H9 (cell line): ENCODE measurements around the gene CFAP46. TPM values are rescaled to one million over a fixed set of nuclear protein-coding genes. Genes with fewer than 3 reads are reported as not detected.

Experiments
- DNase-seq: peaks from one replicate; pipeline ENCODE4 v3.0.0-alpha.2; 2017
- H2AFZ ChIP-seq: one replicate; pipeline ENCODE4 v1.6.1; 2013; ENCODE audit warnings: mild to moderate bottlenecking, low read length, control low read depth, moderate library complexity
- H2AK5ac ChIP-seq: 2 replicates; pipeline ENCODE4 v1.6.1; 2013; ENCODE audit warnings: low read length, control low read depth, mixed read lengths; ENCODE audit not compliant: insufficient read length
- H2BK120ac ChIP-seq: one replicate; pipeline ENCODE4 v1.6.1; 2013; ENCODE audit warnings: low read depth, mild to moderate bottlenecking, low read length, control low read depth, inconsistent platforms; ENCODE audit not compliant: poor library complexity, severe bottlenecking
- H2BK12ac ChIP-seq: 2 replicates; pipeline ENCODE4 v1.6.1; 2013; ENCODE audit warnings: low read length, control low read depth, mixed read lengths, low read depth; ENCODE audit not compliant: insufficient read length
- H2BK15ac ChIP-seq: 2 replicates; pipeline ENCODE4 v1.6.1; 2013; ENCODE audit warnings: low read depth, low read length, control low read depth
- H2BK20ac ChIP-seq: one replicate; pipeline ENCODE4 v1.6.1; 2013; ENCODE audit warnings: low read depth, mild to moderate bottlenecking, low read length, control low read depth, inconsistent platforms; ENCODE audit not compliant: poor library complexity, severe bottlenecking
- H2BK5ac ChIP-seq: 2 replicates; pipeline ENCODE4 v1.6.1; 2013; ENCODE audit warnings: low read length, control low read depth, mixed read lengths; ENCODE audit not compliant: insufficient read length
- H3K14ac ChIP-seq: 2 replicates; pipeline ENCODE4 v1.6.1; 2013; ENCODE audit warnings: low read length, control low read depth; ENCODE audit not compliant: insufficient read depth
- H3K18ac ChIP-seq: 2 replicates; pipeline ENCODE4 v1.6.1; 2013; ENCODE audit warnings: low read depth, mild to moderate bottlenecking, mixed read lengths, low read length, control low read depth; ENCODE audit not compliant: insufficient read length
- H3K23ac ChIP-seq: 2 replicates; pipeline ENCODE4 v1.6.1; 2013; ENCODE audit warnings: low read length, control low read depth, mixed read lengths, low read depth; ENCODE audit not compliant: insufficient read length
- H3K23me2 ChIP-seq: 2 replicates; pipeline ENCODE4 v1.6.1; 2013; ENCODE audit warnings: low read depth, mild to moderate bottlenecking, mixed read lengths, low read length, control low read depth; ENCODE audit not compliant: insufficient read length, poor library complexity, severe bottlenecking
- H3K27ac ChIP-seq: 2 replicates; pipeline ENCODE4 v1.5.1; 2013; ENCODE audit warnings: low read length, control low read depth, mixed read lengths, low read depth; ENCODE audit not compliant: insufficient read length
- H3K27me3 ChIP-seq: 2 replicates; pipeline ENCODE4 v1.6.1; 2013; ENCODE audit warnings: low read length, control low read depth, inconsistent platforms; ENCODE audit not compliant: insufficient read depth
- H3K4ac ChIP-seq: 2 replicates; pipeline ENCODE4 v1.6.1; 2013; ENCODE audit warnings: low read depth, mild to moderate bottlenecking, control low read depth, inconsistent platforms, low read length, moderate library complexity
- H3K4me1 ChIP-seq: 2 replicates; pipeline ENCODE4 v1.6.1; 2013; ENCODE audit warnings: low read length, control low read depth, inconsistent platforms; ENCODE audit not compliant: insufficient read depth
- H3K4me2 ChIP-seq: 2 replicates; pipeline ENCODE4 v1.6.1; 2013; ENCODE audit warnings: low read length, control low read depth, mixed read lengths; ENCODE audit not compliant: insufficient read length, insufficient read depth
- H3K56ac ChIP-seq: 2 replicates; pipeline ENCODE4 v1.6.1; 2013; ENCODE audit warnings: low read depth, mild to moderate bottlenecking, mixed read lengths, low read length, control low read depth; ENCODE audit not compliant: insufficient read length
- H3K79me1 ChIP-seq: 2 replicates; pipeline ENCODE4 v1.6.1; 2013; ENCODE audit warnings: low read depth, mild to moderate bottlenecking, moderate library complexity, low read length, control low read depth, inconsistent platforms; ENCODE audit not compliant: insufficient read depth, poor library complexity, severe bottlenecking
- H3K79me2 ChIP-seq: 2 replicates; pipeline ENCODE4 v1.6.1; 2013; ENCODE audit warnings: low read length, control low read depth, inconsistent platforms; ENCODE audit not compliant: insufficient read depth
- H3K9ac ChIP-seq: 2 replicates; pipeline ENCODE4 v1.6.1; 2013; ENCODE audit warnings: low read length, control low read depth, mixed read lengths; ENCODE audit not compliant: insufficient read length; ENCODE audit errors: extremely low read depth
- H3K9me3 ChIP-seq: one replicate; pipeline ENCODE4 v1.6.1; 2013; ENCODE audit warnings: low read depth, low read length, inconsistent platforms; ENCODE audit not compliant: control insufficient read depth
- H3T11ph ChIP-seq: one replicate; pipeline ENCODE4 v1.6.1; 2013; ENCODE audit warnings: mild to moderate bottlenecking, low read length, control low read depth, inconsistent platforms
- H4K20me1 ChIP-seq: one replicate; pipeline ENCODE4 v1.6.1; 2013; ENCODE audit not compliant: control insufficient read depth, insufficient read length, insufficient read depth
- H4K5ac ChIP-seq: 2 replicates; pipeline ENCODE4 v1.6.1; 2013; ENCODE audit warnings: low read depth, mild to moderate bottlenecking, mixed read lengths, low read length, control low read depth; ENCODE audit not compliant: insufficient read length
- H4K8ac ChIP-seq: replicated peaks from 2 replicates; pipeline ENCODE4 v1.6.1; 2013; ENCODE audit warnings: low read length, control low read depth, mixed read lengths, low read depth; ENCODE audit not compliant: insufficient read length
- H4K91ac ChIP-seq: 2 replicates; pipeline ENCODE4 v1.6.1; 2013; ENCODE audit warnings: low read depth, mild to moderate bottlenecking, moderate library complexity, mixed read lengths, low read length, control low read depth; ENCODE audit not compliant: insufficient read length
- H3K27ac Mint-ChIP-seq, 3 experiments: 2 replicates in 2 of 3; 3 replicates in 1 of 3; pipeline ENCODE4 v1.8.0; 2020 to 2021; ENCODE audit warnings: mixed read lengths in 3 of 3, mild to moderate bottlenecking in 1 of 3, moderate library complexity in 1 of 3
- H3K27me3 Mint-ChIP-seq: 2 replicates; pipeline ENCODE4 v1.8.0; 2021; ENCODE audit warnings: low read depth, mild to moderate bottlenecking, moderate library complexity, mixed read lengths
- H3K36me3 Mint-ChIP-seq, 3 experiments: 2 replicates in 2 of 3; 3 replicates in 1 of 3; pipeline ENCODE4 v1.8.0; 2020 to 2021; ENCODE audit warnings: low read depth in 3 of 3, mixed read lengths in 3 of 3; ENCODE audit not compliant: insufficient read depth in 1 of 3
- H3K4me1 Mint-ChIP-seq, 2 experiments: 2 replicates each; pipeline ENCODE4 v1.8.0; 2020; ENCODE audit warnings: mixed read lengths in 2 of 2
- H3K4me3 Mint-ChIP-seq, 2 experiments: 2 replicates in 1 of 2; 3 replicates in 1 of 2; pipeline ENCODE4 v1.8.0; 2020 to 2021; ENCODE audit warnings: mild to moderate bottlenecking in 2 of 2, mixed read lengths in 2 of 2, moderate library complexity in 1 of 2
- H3K9me3 Mint-ChIP-seq, 2 experiments: 2 replicates in 1 of 2; 3 replicates in 1 of 2; pipeline ENCODE4 v1.8.0; 2020; ENCODE audit warnings: mild to moderate bottlenecking in 2 of 2, mixed read lengths in 2 of 2, moderate library complexity in 1 of 2
- WGBS: extraction: QIAGEN DNeasy Blood & Tissue Kit; methylation state at CpG from one replicate; pipeline ENCODE4 v1.1.7; 2013; ENCODE audit warnings: missing lambda C conversion rate, low lambda C conversion rate, mixed read lengths; ENCODE audit not compliant: insufficient read length; ENCODE audit errors: extremely low coverage; 5-methylcytosine and 5-hydroxymethylcytosine counted together
- total RNA-seq: library from RNA; stranded (reverse); gene quantifications from 2 replicates; pipeline ENCODE4 v1.2.1, GENCODE V29; 2021
- TF ChIP-seq, protein P1 (sequence below): fragments of 200-600 bp; sonication (generic); conservative IDR thresholded peaks from 3 replicates; pipeline ENCODE4 v1.8.0; 2021; ENCODE audit warnings: antibody characterized with exemption, mild to moderate bottlenecking

Gene CFAP46
- total RNA-seq, 1 experiment from 2014 or later, result 3.1 TPM

DNA sequence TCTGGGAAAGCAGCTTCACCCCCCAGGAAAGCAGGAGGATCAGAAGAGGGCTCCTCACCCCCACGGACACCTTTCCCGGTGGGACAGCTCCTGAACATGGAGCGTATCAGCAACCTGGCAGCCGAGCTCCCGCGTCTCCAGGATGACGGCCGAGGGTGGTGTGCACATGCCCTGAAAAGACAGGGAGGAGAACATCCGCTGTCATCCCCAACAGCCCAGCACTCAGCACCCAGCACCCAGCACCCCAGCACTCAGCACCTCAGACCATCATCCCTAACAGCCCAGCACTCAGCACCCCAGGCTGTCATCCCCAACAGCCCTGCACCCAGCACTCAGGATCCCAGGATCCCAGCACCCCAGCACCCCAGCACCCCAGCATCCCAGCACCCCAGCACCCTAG is 3.9 kb upstream of the CFAP46 start:
- H4K8ac ChIP-seq, result no peak overlapping the region
- H4K20me1 ChIP-seq, result no peaks in the 10 kb centered on the region
- no peak overlapping the region for H3K4me2 ChIP-seq
- no peak overlapping the region for H2BK20ac ChIP-seq
- Mint-ChIP-seq H3K4me1 (peaks cover 16 to 19% of the 10 kb centered on the region in 2 experiments), H3K4me3 (no peak overlapping the region), H3K27ac (no peak overlapping the region), H3K9me3 (peaks cover 0 to 3% of the 10 kb centered on the region in 2 experiments; a peak in 1 of 5 replicates), H3K36me3 (no peaks in the 10 kb centered on the region; a peak in 1 of 7 replicates), H3K27me3 (peaks cover 18% of the 10 kb centered on the region)
- no peak overlapping the region for H2AK5ac ChIP-seq
- H3K79me2 ChIP-seq, result no peaks in the 10 kb centered on the region
- peaks cover 2% of the 10 kb centered on the region; the same call in 1 of the 2 replicates for H3K4me1 ChIP-seq
- no peak overlapping the region for H2AFZ ChIP-seq
- H3K27me3 ChIP-seq, result no peaks in the 10 kb centered on the region
- H2BK5ac ChIP-seq, result no peak overlapping the region
- no peaks in the 10 kb centered on the region for H3K23me2 ChIP-seq
- no peak overlapping the region for H3T11ph ChIP-seq
- H4K91ac ChIP-seq, result no peak overlapping the region
- no peak overlapping the region for H3K23ac ChIP-seq
- DNase-seq, result peak; percentile 15
- H3K18ac ChIP-seq, result no peak overlapping the region
- no peak overlapping the region for H3K56ac ChIP-seq
- no peak overlapping the region for H3K14ac ChIP-seq
- H3K27ac ChIP-seq, result no peak overlapping the region
- H2BK120ac ChIP-seq, result no peak overlapping the region
- no peak overlapping the region for H3K9ac ChIP-seq
- no peaks in the 10 kb centered on the region for H3K79me1 ChIP-seq
- H3K4ac ChIP-seq, result no peak overlapping the region
- no peak overlapping the region for H2BK15ac ChIP-seq
- H4K5ac ChIP-seq, result no peak overlapping the region
- TF ChIP-seq, protein P1, sequence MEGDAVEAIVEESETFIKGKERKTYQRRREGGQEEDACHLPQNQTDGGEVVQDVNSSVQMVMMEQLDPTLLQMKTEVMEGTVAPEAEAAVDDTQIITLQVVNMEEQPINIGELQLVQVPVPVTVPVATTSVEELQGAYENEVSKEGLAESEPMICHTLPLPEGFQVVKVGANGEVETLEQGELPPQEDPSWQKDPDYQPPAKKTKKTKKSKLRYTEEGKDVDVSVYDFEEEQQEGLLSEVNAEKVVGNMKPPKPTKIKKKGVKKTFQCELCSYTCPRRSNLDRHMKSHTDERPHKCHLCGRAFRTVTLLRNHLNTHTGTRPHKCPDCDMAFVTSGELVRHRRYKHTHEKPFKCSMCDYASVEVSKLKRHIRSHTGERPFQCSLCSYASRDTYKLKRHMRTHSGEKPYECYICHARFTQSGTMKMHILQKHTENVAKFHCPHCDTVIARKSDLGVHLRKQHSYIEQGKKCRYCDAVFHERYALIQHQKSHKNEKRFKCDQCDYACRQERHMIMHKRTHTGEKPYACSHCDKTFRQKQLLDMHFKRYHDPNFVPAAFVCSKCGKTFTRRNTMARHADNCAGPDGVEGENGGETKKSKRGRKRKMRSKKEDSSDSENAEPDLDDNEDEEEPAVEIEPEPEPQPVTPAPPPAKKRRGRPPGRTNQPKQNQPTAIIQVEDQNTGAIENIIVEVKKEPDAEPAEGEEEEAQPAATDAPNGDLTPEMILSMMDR, result no peak
- H2BK12ac ChIP-seq, result no peak overlapping the region
- H3K9me3 ChIP-seq, result no peaks in the 10 kb centered on the region
- no CpG with 5 or more reads among the region's 9 CpGs for WGBS
